Activated CD8-positive, alpha-beta T cell treated with anti-CD3 and anti-CD28 coated beads for 36 hours (primary cell): Measurements from ENCODE around the gene TTC33. TPM values are rescaled to one million over a fixed set of nuclear protein-coding genes. Genes with fewer than 3 reads are reported as not detected.

Experiments
- ATAC-seq: fragments of 200-7000 bp; cut with Tn5 transposase; one replicate; pipeline ENCODE4 v1.10.0; 2021; ENCODE audit warnings: mild to moderate bottlenecking, moderate library complexity
- CTCF ChIA-PET: fragments of 350-600 bp; sonication (Branson Sonifier 250); formaldehyde crosslinking; loops from one replicate; lab custom pipeline; 2021; ENCODE audit warnings: antibody characterized with exemption; lab: Charles Lee
- POLR2A ChIA-PET: fragments of 350-600 bp; sonication (Branson Sonifier 250); formaldehyde crosslinking; loops from one replicate; lab custom pipeline; 2021; ENCODE audit warnings: antibody characterized with exemption; lab: Charles Lee
- DNase-seq: peaks from one replicate; pipeline ENCODE4 v3.0.0-alpha.2; 2020
- H3K27ac Mint-ChIP-seq: one replicate; pipeline ENCODE4 v1.8.0; 2021; ENCODE audit warnings: mild to moderate bottlenecking, mixed read lengths
- H3K27me3 Mint-ChIP-seq: one replicate; pipeline ENCODE4 v1.8.0; 2021; ENCODE audit warnings: mixed read lengths
- H3K36me3 Mint-ChIP-seq: one replicate; pipeline ENCODE4 v1.8.0; 2021; ENCODE audit warnings: low read depth, mixed read lengths
- H3K4me1 Mint-ChIP-seq: one replicate; pipeline ENCODE4 v1.8.0; 2021; ENCODE audit warnings: low read depth, mixed read lengths
- H3K4me3 Mint-ChIP-seq: one replicate; pipeline ENCODE4 v1.8.0; 2021; ENCODE audit warnings: mild to moderate bottlenecking, moderate library complexity, mixed read lengths
- H3K9me3 Mint-ChIP-seq: one replicate; pipeline ENCODE4 v1.8.0; 2021; ENCODE audit warnings: mixed read lengths
- intact Hi-C: fragments of 100-400 bp; cut with micrococcal nuclease; formaldehyde crosslinking; loops from one replicate; pipeline ENCODE4 v1.10.0; 2022
- total RNA-seq, 2 experiments: library from RNA; stranded (reverse); gene quantifications; one replicate each; pipeline ENCODE4 v1.2.3, GENCODE V29; 2021
- TF ChIP-seq, protein P1 (sequence below): fragments of 200-600 bp; IDR thresholded peaks from one replicate; pipeline ENCODE4 v1.8.0; 2022; ENCODE audit warnings: antibody characterized with exemption, mild to moderate bottlenecking

Gene TTC33
- total RNA-seq, 2 experiments from 2014 or later: 21.4 to 21.5 TPM

GRCh38 chr5:40556811-40557210, 198.9 kb downstream of the TTC33 start:
- no peaks in the 10 kb centered on the region for H3K27me3 Mint-ChIP-seq
- POLR2A ChIA-PET: no interaction called here
- intact Hi-C loops: no loop called here

GRCh38 chr5:40555886-40556285, 199.9 kb downstream of the TTC33 start:
- H3K9me3 Mint-ChIP-seq: peaks cover 4% of the 10 kb centered on the region
- H3K27me3 Mint-ChIP-seq: no peaks in the 10 kb centered on the region
- TF ChIP-seq, protein P1, sequence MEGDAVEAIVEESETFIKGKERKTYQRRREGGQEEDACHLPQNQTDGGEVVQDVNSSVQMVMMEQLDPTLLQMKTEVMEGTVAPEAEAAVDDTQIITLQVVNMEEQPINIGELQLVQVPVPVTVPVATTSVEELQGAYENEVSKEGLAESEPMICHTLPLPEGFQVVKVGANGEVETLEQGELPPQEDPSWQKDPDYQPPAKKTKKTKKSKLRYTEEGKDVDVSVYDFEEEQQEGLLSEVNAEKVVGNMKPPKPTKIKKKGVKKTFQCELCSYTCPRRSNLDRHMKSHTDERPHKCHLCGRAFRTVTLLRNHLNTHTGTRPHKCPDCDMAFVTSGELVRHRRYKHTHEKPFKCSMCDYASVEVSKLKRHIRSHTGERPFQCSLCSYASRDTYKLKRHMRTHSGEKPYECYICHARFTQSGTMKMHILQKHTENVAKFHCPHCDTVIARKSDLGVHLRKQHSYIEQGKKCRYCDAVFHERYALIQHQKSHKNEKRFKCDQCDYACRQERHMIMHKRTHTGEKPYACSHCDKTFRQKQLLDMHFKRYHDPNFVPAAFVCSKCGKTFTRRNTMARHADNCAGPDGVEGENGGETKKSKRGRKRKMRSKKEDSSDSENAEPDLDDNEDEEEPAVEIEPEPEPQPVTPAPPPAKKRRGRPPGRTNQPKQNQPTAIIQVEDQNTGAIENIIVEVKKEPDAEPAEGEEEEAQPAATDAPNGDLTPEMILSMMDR: no peak
- peaks cover 15% of the 10 kb centered on the region for H3K4me1 Mint-ChIP-seq
- no peak for DNase-seq
- ATAC-seq: no peak
- peaks cover 1% of the 10 kb centered on the region for H3K36me3 Mint-ChIP-seq
- CTCF ChIA-PET: interaction anchor here (0.6 kb wide), 1 partner anchor 615 kb away, joined by 3 read pairs; no protein-coding TSS in a partner anchor
- intact Hi-C loops: no loop called here
- H3K27ac Mint-ChIP-seq: no peak overlapping the region
- no peak overlapping the region for H3K4me3 Mint-ChIP-seq
- POLR2A ChIA-PET: no interaction called here

More at GRCh38 chr5:40556811-40557210, 198.9 kb downstream of the TTC33 start:
- CTCF ChIA-PET: no interaction called here
- Mint-ChIP-seq H3K4me3 (no peak overlapping the region), H3K4me1 (peaks cover 16% of the 10 kb centered on the region), H3K36me3 (peaks cover 6% of the 10 kb centered on the region), H3K9me3 (peaks cover 9% of the 10 kb centered on the region), H3K27ac (no peak overlapping the region)
- DNase-seq (no peak), ATAC-seq (no peak)
- TF ChIP-seq, protein P1: no peak

- no peak overlapping the region for H3K27ac Mint-ChIP-seq
These were observed 200.9 kb downstream of the TTC33 start for GRCh38 chr5:40554813-40555212.

GRCh38 chr5:40554054-40554453, 201.7 kb downstream of the TTC33 start:
- ATAC-seq (no peak), DNase-seq (no peak)
- Mint-ChIP-seq H3K27ac (no peak overlapping the region), H3K36me3 (no peaks in the 10 kb centered on the region), H3K4me3 (no peak overlapping the region), H3K9me3 (no peaks in the 10 kb centered on the region), H3K27me3 (no peaks in the 10 kb centered on the region), H3K4me1 (peaks cover 9% of the 10 kb centered on the region)
- CTCF ChIA-PET: no interaction called here
- intact Hi-C loops: no loop called here
- TF ChIP-seq, protein P1: no peak
- POLR2A ChIA-PET: no interaction called here

More at GRCh38 chr5:40554813-40555212, 200.9 kb downstream of the TTC33 start:
- Mint-ChIP-seq H3K36me3 (no peaks in the 10 kb centered on the region), H3K4me1 (peaks cover 9% of the 10 kb centered on the region), H3K27me3 (no peaks in the 10 kb centered on the region), H3K9me3 (no peaks in the 10 kb centered on the region), H3K4me3 (no peak overlapping the region)
- ATAC-seq (no peak), DNase-seq (no peak)
- ChIA-PET CTCF (no interaction called here), POLR2A (no interaction called here)
- TF ChIP-seq, protein P1: no peak
- intact Hi-C loops: no loop called here

DNA sequence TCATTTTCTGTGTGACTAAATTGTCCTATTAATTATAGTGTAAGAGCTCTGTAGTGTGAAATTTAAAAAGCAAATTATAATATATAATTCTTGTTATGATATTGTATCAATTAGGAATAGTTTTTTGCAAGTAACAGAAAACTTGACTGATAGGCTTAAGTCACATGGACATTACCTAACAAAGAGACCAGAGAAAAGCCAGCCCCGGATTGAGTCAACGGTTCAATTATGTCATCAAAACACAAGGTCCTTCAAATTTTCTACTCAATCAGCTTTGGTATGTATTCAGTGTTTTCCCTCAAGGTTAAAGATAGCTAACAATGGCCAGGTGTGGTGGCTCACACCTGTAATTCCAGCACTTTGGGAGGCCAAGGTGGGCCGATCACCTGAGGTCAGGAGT, 202.8 kb downstream of the TTC33 start:
- Mint-ChIP-seq H3K36me3 (no peaks in the 10 kb centered on the region), H3K4me1 (peaks cover 9% of the 10 kb centered on the region), H3K27ac (no peak overlapping the region), H3K4me3 (no peak overlapping the region), H3K27me3 (no peaks in the 10 kb centered on the region), H3K9me3 (no peaks in the 10 kb centered on the region)
- TF ChIP-seq, protein P1: no peak
- ATAC-seq: no peak
- CTCF ChIA-PET: no interaction called here
- POLR2A ChIA-PET: no interaction called here
- intact Hi-C loops: no loop called here
- DNase-seq: no peak
